GM12878 (cell line): ENCODE measurements around the gene PMS1.

Experiments
- CREB1 ChIP-seq: IDR thresholded peaks from 2 replicates; pipeline ENCODE4 v1.6.1; 2012; ENCODE audit warnings: low read depth, mild to moderate bottlenecking, inconsistent platforms
- EP300 ChIP-seq, 2 experiments: fragments of 150-350 bp in 1 of 2; IDR thresholded peaks; 2 replicates each; pipeline ENCODE4 v1.6.1; 2011 to 2012; ENCODE audit warnings: low read depth in 2 of 2, low read length in 2 of 2, borderline replicate concordance in 1 of 2, improper control_type of control experiment in 1 of 2, inconsistent platforms in 1 of 2; ENCODE audit not compliant: control insufficient read depth in 1 of 2
- FOXM1 ChIP-seq: IDR thresholded peaks from 2 replicates; pipeline ENCODE4 v1.6.1; 2012; ENCODE audit warnings: low read depth, mild to moderate bottlenecking, inconsistent platforms, low read length, moderate library complexity
- JUNB ChIP-seq: IDR thresholded peaks from 2 replicates; pipeline ENCODE4 v1.6.1; 2016; ENCODE audit warnings: antibody characterized with exemption, mild to moderate bottlenecking
- NFIC ChIP-seq: IDR thresholded peaks from 2 replicates; pipeline ENCODE4 v1.6.1; 2012; ENCODE audit warnings: low read depth, mild to moderate bottlenecking, inconsistent platforms, low read length, moderate library complexity
- NFYB ChIP-seq: IDR thresholded peaks from 2 replicates; pipeline ENCODE4 v1.6.1; 2011; ENCODE audit warnings: low read depth, mild to moderate bottlenecking, low read length, improper control_type of control experiment, moderate library complexity; ENCODE audit not compliant: insufficient read depth
- POLR2AphosphoS5 ChIP-seq: IDR thresholded peaks from 2 replicates; pipeline ENCODE4 v1.6.1; 2011; ENCODE audit warnings: mild to moderate bottlenecking, low read length, inconsistent platforms
- STAT3 ChIP-seq: IDR thresholded peaks from 2 replicates; pipeline ENCODE4 v1.6.1; 2011; ENCODE audit warnings: low read depth, low read length, improper control_type of control experiment
- TF ChIP-seq, protein P1 (sequence below): fragments of 450-650 bp; IDR thresholded peaks from 2 replicates; pipeline ENCODE4 v1.6.1; 2017; ENCODE audit warnings: mild to moderate bottlenecking
- TF ChIP-seq, protein P2 (sequence below), 3 experiments: IDR thresholded peaks in 2 of 3; conservative IDR thresholded peaks in 1 of 3; 2 replicates each; pipeline ENCODE4 v1.5.1; 2011; ENCODE audit warnings: low read depth in 3 of 3, low read length in 3 of 3, mild to moderate bottlenecking in 3 of 3, control low read depth in 2 of 3, moderate library complexity in 2 of 3, inconsistent platforms in 1 of 3, mixed read lengths in 1 of 3; ENCODE audit not compliant: control insufficient read depth in 2 of 3, insufficient read depth in 1 of 3; ENCODE audit errors: extremely low read depth in 1 of 3
- TF ChIP-seq, protein P3 (sequence below): fragments of 450-650 bp; IDR thresholded peaks from 2 replicates; pipeline ENCODE4 v1.6.1; 2017; ENCODE audit warnings: borderline replicate concordance

DNA sequence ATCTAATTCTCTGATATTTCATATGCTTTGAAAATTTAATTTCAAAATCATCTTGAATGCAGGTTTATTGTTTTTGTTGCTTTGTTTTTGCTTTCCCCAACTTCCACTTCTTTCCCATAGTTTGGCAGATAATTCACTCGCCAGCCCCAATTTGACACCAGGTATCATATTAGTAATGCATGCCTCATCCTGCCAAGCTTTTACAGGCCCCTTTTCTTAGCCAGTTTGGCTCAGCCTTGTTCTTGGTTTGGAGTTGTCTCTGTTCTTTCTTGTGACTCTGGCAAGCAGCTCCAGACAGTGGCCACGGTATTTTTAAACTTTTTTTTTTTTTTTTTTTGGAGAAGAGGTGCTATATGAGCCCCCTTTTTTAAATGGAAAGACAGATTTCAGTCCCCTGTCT is 65.3 kb downstream of the PMS1 start:
- TF ChIP-seq, protein P1, sequence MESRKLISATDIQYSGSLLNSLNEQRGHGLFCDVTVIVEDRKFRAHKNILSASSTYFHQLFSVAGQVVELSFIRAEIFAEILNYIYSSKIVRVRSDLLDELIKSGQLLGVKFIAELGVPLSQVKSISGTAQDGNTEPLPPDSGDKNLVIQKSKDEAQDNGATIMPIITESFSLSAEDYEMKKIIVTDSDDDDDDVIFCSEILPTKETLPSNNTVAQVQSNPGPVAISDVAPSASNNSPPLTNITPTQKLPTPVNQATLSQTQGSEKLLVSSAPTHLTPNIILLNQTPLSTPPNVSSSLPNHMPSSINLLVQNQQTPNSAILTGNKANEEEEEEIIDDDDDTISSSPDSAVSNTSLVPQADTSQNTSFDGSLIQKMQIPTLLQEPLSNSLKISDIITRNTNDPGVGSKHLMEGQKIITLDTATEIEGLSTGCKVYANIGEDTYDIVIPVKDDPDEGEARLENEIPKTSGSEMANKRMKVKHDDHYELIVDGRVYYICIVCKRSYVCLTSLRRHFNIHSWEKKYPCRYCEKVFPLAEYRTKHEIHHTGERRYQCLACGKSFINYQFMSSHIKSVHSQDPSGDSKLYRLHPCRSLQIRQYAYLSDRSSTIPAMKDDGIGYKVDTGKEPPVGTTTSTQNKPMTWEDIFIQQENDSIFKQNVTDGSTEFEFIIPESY, result no peak
- TF ChIP-seq FOXM1 (no peak), POLR2AphosphoS5 (no peak), STAT3 (no peak), NFIC (no peak), JUNB (no peak), CREB1 (no peak), EP300 (IDR thresholded peaks at IDR 0.05; ENCODE audit: borderline replicate concordance in 1 of 2, control insufficient read depth in 1 of 2, low read depth in 2 of 2, low read length in 2 of 2) (no peak), NFYB (no peak)
- TF ChIP-seq, protein P2, sequence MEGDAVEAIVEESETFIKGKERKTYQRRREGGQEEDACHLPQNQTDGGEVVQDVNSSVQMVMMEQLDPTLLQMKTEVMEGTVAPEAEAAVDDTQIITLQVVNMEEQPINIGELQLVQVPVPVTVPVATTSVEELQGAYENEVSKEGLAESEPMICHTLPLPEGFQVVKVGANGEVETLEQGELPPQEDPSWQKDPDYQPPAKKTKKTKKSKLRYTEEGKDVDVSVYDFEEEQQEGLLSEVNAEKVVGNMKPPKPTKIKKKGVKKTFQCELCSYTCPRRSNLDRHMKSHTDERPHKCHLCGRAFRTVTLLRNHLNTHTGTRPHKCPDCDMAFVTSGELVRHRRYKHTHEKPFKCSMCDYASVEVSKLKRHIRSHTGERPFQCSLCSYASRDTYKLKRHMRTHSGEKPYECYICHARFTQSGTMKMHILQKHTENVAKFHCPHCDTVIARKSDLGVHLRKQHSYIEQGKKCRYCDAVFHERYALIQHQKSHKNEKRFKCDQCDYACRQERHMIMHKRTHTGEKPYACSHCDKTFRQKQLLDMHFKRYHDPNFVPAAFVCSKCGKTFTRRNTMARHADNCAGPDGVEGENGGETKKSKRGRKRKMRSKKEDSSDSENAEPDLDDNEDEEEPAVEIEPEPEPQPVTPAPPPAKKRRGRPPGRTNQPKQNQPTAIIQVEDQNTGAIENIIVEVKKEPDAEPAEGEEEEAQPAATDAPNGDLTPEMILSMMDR (IDR thresholded peaks at IDR 0.05 in 2 of 3, conservative IDR thresholded peaks at IDR 0.05 in 1 of 3; ENCODE audit: control insufficient read depth in 2 of 3, extremely low read depth in 1 of 3, insufficient read depth in 1 of 3, low read depth in 3 of 3, low read length in 3 of 3), result no peak
- TF ChIP-seq, protein P3, sequence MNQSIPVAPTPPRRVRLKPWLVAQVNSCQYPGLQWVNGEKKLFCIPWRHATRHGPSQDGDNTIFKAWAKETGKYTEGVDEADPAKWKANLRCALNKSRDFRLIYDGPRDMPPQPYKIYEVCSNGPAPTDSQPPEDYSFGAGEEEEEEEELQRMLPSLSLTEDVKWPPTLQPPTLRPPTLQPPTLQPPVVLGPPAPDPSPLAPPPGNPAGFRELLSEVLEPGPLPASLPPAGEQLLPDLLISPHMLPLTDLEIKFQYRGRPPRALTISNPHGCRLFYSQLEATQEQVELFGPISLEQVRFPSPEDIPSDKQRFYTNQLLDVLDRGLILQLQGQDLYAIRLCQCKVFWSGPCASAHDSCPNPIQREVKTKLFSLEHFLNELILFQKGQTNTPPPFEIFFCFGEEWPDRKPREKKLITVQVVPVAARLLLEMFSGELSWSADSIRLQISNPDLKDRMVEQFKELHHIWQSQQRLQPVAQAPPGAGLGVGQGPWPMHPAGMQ, result no peak
